ENCODE measurements around the gene PRKCH. TPM values are rescaled to one million over a fixed set of nuclear protein-coding genes. Genes with fewer than 3 reads are reported as not detected.

Gene PRKCH
- total and polyA plus RNA-seq, 2 donors (not counting 3 experiments of a cell fraction or from before 2014, with no cell fraction given): 97.7 to 103 TPM

DNA sequence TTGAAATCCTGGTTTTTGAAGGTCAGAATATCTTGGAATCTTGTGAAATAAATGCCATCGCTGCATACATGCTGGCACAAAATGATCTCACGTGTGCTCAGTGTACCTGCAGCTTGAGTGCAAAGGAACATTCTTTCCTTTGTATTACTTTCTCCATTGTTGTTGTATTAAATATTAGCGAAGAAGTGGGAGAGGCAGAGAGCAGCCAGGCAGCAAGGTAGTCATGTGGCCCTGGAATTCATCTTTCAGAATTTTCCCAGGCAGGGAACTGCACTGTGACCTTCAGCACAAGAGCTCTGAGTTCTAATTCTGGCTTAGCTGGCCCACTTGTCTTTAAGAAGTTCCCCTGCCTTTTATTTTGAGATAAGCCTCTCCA, 145.5 kb downstream of the PRKCH start:
- Histone ChIP-seq H3K9me3 (replicated peaks; ENCODE audit: control insufficient read depth, insufficient read depth, low read length) (no peaks in the 10 kb centered on the region), H3K4me2 (ENCODE audit: insufficient read depth, low read length) (no peak overlapping the region), H3K27ac (ENCODE audit: insufficient read depth, low read depth, low read length) (no peak overlapping the region), H3K4me1 (ENCODE audit: control insufficient read depth, extremely low read depth, insufficient read depth, low read length) (peaks cover 44% of the 10 kb centered on the region), H3K9me1 (replicated peaks; ENCODE audit: control insufficient read depth, extremely low read depth, insufficient read depth, low read length) (no peaks in the 10 kb centered on the region), H3K4me3 (replicated peaks in 1 of 3; ENCODE audit: insufficient read depth in 1 of 3, low read depth in 1 of 3, low read length in 3 of 3) (no peak overlapping the region), H3K27me3 (ENCODE audit: control insufficient read depth in 2 of 2, insufficient read depth in 2 of 2, low read length in 2 of 2) (no peaks in the 10 kb centered on the region), H4K20me1 (replicated peaks; ENCODE audit: control insufficient read depth, extremely low read depth, insufficient read depth, low read length) (no peaks in the 10 kb centered on the region), H3K9ac (replicated peaks; ENCODE audit: extremely low read depth, insufficient read depth, low read length) (no peak overlapping the region), H3K79me2 (ENCODE audit: control insufficient read depth, insufficient read depth, low read length) (peaks cover 25% of the 10 kb centered on the region), H2AFZ (ENCODE audit: low read depth, low read length) (no peak overlapping the region), H3K36me3 (ENCODE audit: control insufficient read depth in 2 of 2, extremely low read depth in 1 of 2, insufficient read depth in 2 of 2, low read length in 2 of 2) (no peaks in the 10 kb centered on the region)
- FAIRE-seq: no peak
- no peak for TF ChIP-seq MAX (IDR thresholded peaks at IDR 0.05; ENCODE audit: insufficient read depth, insufficient read length)
- no peak for TF ChIP-seq GATA2 (IDR thresholded peaks at IDR 0.05; ENCODE audit: insufficient read depth, insufficient read length, low read depth, low read length)
- TF ChIP-seq FOS (IDR thresholded peaks at IDR 0.05; ENCODE audit: borderline replicate concordance, insufficient read depth, low read length): no peak
- no peak for TF ChIP-seq MYC (IDR thresholded peaks at IDR 0.05; ENCODE audit: low read depth, low read length)
- no peak for TF ChIP-seq EZH2 (IDR thresholded peaks at IDR 0.05; ENCODE audit: borderline replicate concordance, low read depth, low read length, severe bottlenecking)
- BruUV-seq (replicated peaks): no TSS peak
- ChIA-PET CTCF (interaction anchor here (1.5 to 2.6 kb wide), 3 partner anchors 9 to 370 kb away, joined by 3 to 11 read pairs (median 9); partner anchors contain the start of gene HIF1A), POLR2A (interaction anchor here (0.5 kb wide), 1 partner anchor 300 kb away, joined by 4 read pairs; no protein-coding TSS in a partner anchor)
- dilution Hi-C loops (cut with MboI; ENCODE audit: extremely low pct_ligation_motif_present, low sequenced_read_pairs): loop anchor here (25.0 kb wide), 2 partner anchors 180 to 270 kb away; partner anchors contain the start of gene TMEM30B
- intact Hi-C loops (cut with micrococcal nuclease): no loop called here
- DNase-seq (ENCODE audit: low read depth, low spot score): no peak

DNA sequence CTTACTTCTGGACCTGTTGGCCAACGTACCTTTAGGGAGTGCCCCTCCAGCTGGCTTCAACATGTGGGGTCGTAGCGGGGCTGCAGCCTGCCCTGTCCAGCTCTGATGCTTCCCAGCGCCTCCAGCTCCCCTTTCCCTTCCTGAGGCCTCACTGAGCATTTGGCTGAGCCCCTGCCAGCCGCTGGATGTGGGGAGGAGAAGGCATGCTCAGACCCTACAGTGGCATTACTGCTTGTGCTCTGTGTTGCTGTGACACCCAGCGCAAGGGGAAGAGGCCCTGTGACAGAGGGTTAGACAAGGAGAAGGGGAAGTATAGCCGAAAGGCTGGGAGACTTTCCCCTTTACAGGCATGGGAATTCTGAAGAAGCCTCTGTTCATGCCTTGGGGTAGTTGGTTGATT, 145.9 kb downstream of the PRKCH start:
- Histone ChIP-seq H3K36me3 (ENCODE audit: control insufficient read depth in 2 of 2, extremely low read depth in 1 of 2, insufficient read depth in 2 of 2, low read length in 2 of 2) (no peaks in the 10 kb centered on the region), H4K20me1 (replicated peaks; ENCODE audit: control insufficient read depth, extremely low read depth, insufficient read depth, low read length) (no peaks in the 10 kb centered on the region), H3K79me2 (ENCODE audit: control insufficient read depth, insufficient read depth, low read length) (peaks cover 25% of the 10 kb centered on the region), H3K27ac (ENCODE audit: insufficient read depth, low read depth, low read length) (no peak overlapping the region), H3K9me1 (replicated peaks; ENCODE audit: control insufficient read depth, extremely low read depth, insufficient read depth, low read length) (no peaks in the 10 kb centered on the region), H3K27me3 (ENCODE audit: control insufficient read depth in 2 of 2, insufficient read depth in 2 of 2, low read length in 2 of 2) (no peaks in the 10 kb centered on the region), H3K9ac (replicated peaks; ENCODE audit: extremely low read depth, insufficient read depth, low read length) (no peak overlapping the region), H3K4me3 (replicated peaks in 1 of 3; ENCODE audit: insufficient read depth in 1 of 3, low read depth in 1 of 3, low read length in 3 of 3) (no peak overlapping the region), H3K9me3 (replicated peaks; ENCODE audit: control insufficient read depth, insufficient read depth, low read length) (no peaks in the 10 kb centered on the region), H2AFZ (ENCODE audit: low read depth, low read length) (no peak overlapping the region), H3K4me2 (ENCODE audit: insufficient read depth, low read length) (no peak overlapping the region), H3K4me1 (ENCODE audit: control insufficient read depth, extremely low read depth, insufficient read depth, low read length) (peaks cover 44% of the 10 kb centered on the region)
- FAIRE-seq (no peak), DNase-seq (ENCODE audit: low read depth, low spot score) (no peak)
- no TSS peak for BruUV-seq (replicated peaks)
- no peak for TF ChIP-seq POLR2A (IDR thresholded peaks at IDR 0.05; ENCODE audit: low read depth, low read length)
- no peak for TF ChIP-seq FOS (IDR thresholded peaks at IDR 0.05; ENCODE audit: borderline replicate concordance, insufficient read depth, low read length)
- TF ChIP-seq GATA2 (IDR thresholded peaks at IDR 0.05; ENCODE audit: insufficient read depth, insufficient read length, low read depth, low read length): no peak
- TF ChIP-seq MAX (IDR thresholded peaks at IDR 0.05; ENCODE audit: insufficient read depth, insufficient read length): no peak
- TF ChIP-seq POLR2AphosphoS5 (IDR thresholded peaks at IDR 0.05; ENCODE audit: insufficient read depth, low read depth, low read length): no peak
- TF ChIP-seq EZH2 (IDR thresholded peaks at IDR 0.05; ENCODE audit: borderline replicate concordance, low read depth, low read length, severe bottlenecking): no peak
- TF ChIP-seq MYC (IDR thresholded peaks at IDR 0.05; ENCODE audit: low read depth, low read length): no peak
- TF ChIP-seq, protein P1, sequence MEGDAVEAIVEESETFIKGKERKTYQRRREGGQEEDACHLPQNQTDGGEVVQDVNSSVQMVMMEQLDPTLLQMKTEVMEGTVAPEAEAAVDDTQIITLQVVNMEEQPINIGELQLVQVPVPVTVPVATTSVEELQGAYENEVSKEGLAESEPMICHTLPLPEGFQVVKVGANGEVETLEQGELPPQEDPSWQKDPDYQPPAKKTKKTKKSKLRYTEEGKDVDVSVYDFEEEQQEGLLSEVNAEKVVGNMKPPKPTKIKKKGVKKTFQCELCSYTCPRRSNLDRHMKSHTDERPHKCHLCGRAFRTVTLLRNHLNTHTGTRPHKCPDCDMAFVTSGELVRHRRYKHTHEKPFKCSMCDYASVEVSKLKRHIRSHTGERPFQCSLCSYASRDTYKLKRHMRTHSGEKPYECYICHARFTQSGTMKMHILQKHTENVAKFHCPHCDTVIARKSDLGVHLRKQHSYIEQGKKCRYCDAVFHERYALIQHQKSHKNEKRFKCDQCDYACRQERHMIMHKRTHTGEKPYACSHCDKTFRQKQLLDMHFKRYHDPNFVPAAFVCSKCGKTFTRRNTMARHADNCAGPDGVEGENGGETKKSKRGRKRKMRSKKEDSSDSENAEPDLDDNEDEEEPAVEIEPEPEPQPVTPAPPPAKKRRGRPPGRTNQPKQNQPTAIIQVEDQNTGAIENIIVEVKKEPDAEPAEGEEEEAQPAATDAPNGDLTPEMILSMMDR (IDR thresholded peaks at IDR 0.05; ENCODE audit: extremely low read depth in 1 of 2, insufficient read depth in 1 of 2, low read depth in 1 of 2, low read length in 2 of 2): no peak
- TF ChIP-seq JUN (IDR thresholded peaks at IDR 0.05; ENCODE audit: borderline replicate concordance, insufficient read depth, insufficient read length, low read depth): no peak
- intact Hi-C loops (cut with micrococcal nuclease): no loop called here
- ChIA-PET CTCF (interaction anchor here (1.5 to 2.6 kb wide), 3 partner anchors 9 to 370 kb away, joined by 3 to 11 read pairs (median 9); partner anchors contain the start of gene HIF1A), POLR2A (interaction anchor here (0.5 kb wide), 1 partner anchor 300 kb away, joined by 4 read pairs; no protein-coding TSS in a partner anchor)
- dilution Hi-C loops (cut with MboI; ENCODE audit: extremely low pct_ligation_motif_present, low sequenced_read_pairs): loop anchor here (25.0 kb wide), 2 partner anchors 180 to 270 kb away; partner anchors contain the start of gene TMEM30B
